Hair follicle dermal papilla cell (primary cell): ENCODE data around the gene CHRNB1. TPM values are rescaled to one million over a fixed set of nuclear protein-coding genes. Genes with fewer than 3 reads are reported as not detected.

Experiments used
- total RNA-seq: library from RNA; depleted of rRNA; stranded (reverse); fragments of >200 nt; gene quantifications from 2 replicates; pipeline ENCODE4 v1.2.3, GENCODE V29; 2012

The CHRNB1 gene
- total RNA-seq: 6.2 and 7.5 TPM in 2 replicates

GRCh38 chr17:7444682-7445618 lies at the start of gene CHRNB1:
TSS of gene CHRNB1 (plus strand) at chr17:7445061. CDS start at chr17:7445128, 67 bp downstream.

GRCh38 chr17:7403977-7404736 lies 40.7 kb upstream of the CHRNB1 start, which contains the start of gene TMEM256:
TSS of gene TMEM256 (minus strand) at chr17:7404097. CDS start at chr17:7404084, 13 bp downstream.

GRCh38 chr17:7407485-7408251 lies 37.2 kb upstream of the CHRNB1 start, which contains the start of gene NLGN2:
TSS of gene NLGN2 (plus strand) at chr17:7407845. CDS start at chr17:7408256, 411 bp downstream.

GRCh38 chr17:7419819-7420610 lies 24.8 kb upstream of the CHRNB1 start, which contains the start of gene SPEM1:
TSS of gene SPEM1 (plus strand) at chr17:7420324. CDS start at chr17:7420385, 61 bp downstream.

GRCh38 chr17:7425316-7425715 lies 19.5 kb upstream of the CHRNB1 start, which contains the start of gene SPEM2:
TSS of gene SPEM2 (plus strand) at chr17:7425616. CDS start at chr17:7425689, 73 bp downstream.

GRCh38 chr17:7428557-7428956 lies 16.3 kb upstream of the CHRNB1 start, which contains the start of gene SPEM3:
TSS of gene SPEM3 (plus strand) at chr17:7428857. CDS start at chr17:7428903, 46 bp downstream.

GRCh38 chr17:7439462-7440112 lies 5.3 kb upstream of the CHRNB1 start, which contains the start of gene FGF11:
TSS of gene FGF11 (plus strand) at chr17:7439512. CDS start at chr17:7439621, 109 bp downstream.

GRCh38 chr17:7479213-7480088 lies 34.6 kb downstream of the CHRNB1 start, which contains the start of gene ZBTB4:
TSS of gene ZBTB4 (minus strand) at chr17:7479631. CDS start at chr17:7466801, 12,830 bp downstream.

GRCh38 chr17:7481275-7481674 lies 36.4 kb downstream of the CHRNB1 start, which contains the start of gene SLC35G6:
TSS of gene SLC35G6 (plus strand) at chr17:7481446. CDS start at chr17:7481517, 71 bp downstream.

GRCh38 chr17:7484067-7484918 lies 39.4 kb downstream of the CHRNB1 start, which contains the start of gene POLR2A:
TSS of gene POLR2A (plus strand) at chr17:7484366.

Other genes starting within 250 kb of the CHRNB1 start
- 17.4 and 18.9 TPM in 2 replicates for gene DLG4, start 225.2 kb upstream of the CHRNB1 start, total RNA-seq
- gene ACADVL, start 225.1 kb upstream of the CHRNB1 start, total RNA-seq: 164 and 197 TPM in 2 replicates
- gene DVL2, start 210.5 kb upstream of the CHRNB1 start, total RNA-seq: 112 and 113 TPM in 2 replicates
- gene PHF23, start 205.6 kb upstream of the CHRNB1 start, total RNA-seq: 55.7 and 66.2 TPM in 2 replicates
- gene GABARAP, start 202.6 kb upstream of the CHRNB1 start, total RNA-seq: 173 and 278 TPM in 2 replicates
- gene CTDNEP1, start 193.3 kb upstream of the CHRNB1 start, total RNA-seq: 36.0 and 41.2 TPM in 2 replicates
- 34.9 and 40.7 TPM in 2 replicates for gene ELP5, start 192.8 kb upstream of the CHRNB1 start, total RNA-seq
- 0.24 and 1.8 TPM in 2 replicates for gene CLDN7, start 182.6 kb upstream of the CHRNB1 start, total RNA-seq
- gene SLC2A4, start 163.3 kb upstream of the CHRNB1 start, total RNA-seq: under 0.01 and 0.12 TPM in 2 replicates
- not detected in 2 replicates for gene YBX2, start 150.4 kb upstream of the CHRNB1 start, total RNA-seq
- gene EIF5A, start 137.4 kb upstream of the CHRNB1 start, total RNA-seq: 428 and 632 TPM in 2 replicates
- gene GPS2, start 129.7 kb upstream of the CHRNB1 start, total RNA-seq: 52.0 and 53.2 TPM in 2 replicates
- gene NEURL4, start 115.7 kb upstream of the CHRNB1 start, total RNA-seq: 16.2 TPM in 2 replicates
- 0.97 TPM in 1 of 2 replicates, not detected in the other for gene ACAP1, start 108.5 kb upstream of the CHRNB1 start, total RNA-seq
- 12.2 and 15.8 TPM in 2 replicates for gene KCTD11, start 92.9 kb upstream of the CHRNB1 start, total RNA-seq
- not detected in 2 replicates for gene TMEM95, start 89.9 kb upstream of the CHRNB1 start, total RNA-seq
- gene TNK1, start 64.0 kb upstream of the CHRNB1 start, total RNA-seq: 1.7 and 2.4 TPM in 2 replicates
- 26.6 and 29.9 TPM in 2 replicates for gene PLSCR3, start 50.5 kb upstream of the CHRNB1 start, total RNA-seq
- gene TMEM256, start 41.0 kb upstream of the CHRNB1 start, total RNA-seq: 39.9 and 61.1 TPM in 2 replicates
- 16.9 TPM in 2 replicates for gene NLGN2, start 37.2 kb upstream of the CHRNB1 start, total RNA-seq
- not detected in 2 replicates for gene SPEM1, start 24.7 kb upstream of the CHRNB1 start, total RNA-seq
- not detected in 2 replicates for gene SPEM2, start 19.4 kb upstream of the CHRNB1 start, total RNA-seq
- not detected in 2 replicates for gene SPEM3, start 16.2 kb upstream of the CHRNB1 start, total RNA-seq
- 2.3 and 4.5 TPM in 2 replicates for gene TMEM102, start 9.6 kb upstream of the CHRNB1 start, total RNA-seq
- gene FGF11, start 5.5 kb upstream of the CHRNB1 start, total RNA-seq: 0.97 and 1.8 TPM in 2 replicates
- gene ZBTB4, start 34.6 kb downstream of the CHRNB1 start, total RNA-seq: 54.8 TPM in 2 replicates
- gene SLC35G6, start 36.4 kb downstream of the CHRNB1 start, total RNA-seq: not detected in 2 replicates
- gene POLR2A, start 39.3 kb downstream of the CHRNB1 start, total RNA-seq: 98.0 and 120 TPM in 2 replicates
- 12.2 and 20.2 TPM in 2 replicates for gene TNFSF12, start 104.0 kb downstream of the CHRNB1 start, total RNA-seq
- 1.2 and 1.5 TPM in 2 replicates for gene TNFSF13, start 113.7 kb downstream of the CHRNB1 start, total RNA-seq
- gene SENP3, start 116.9 kb downstream of the CHRNB1 start, total RNA-seq: 66.4 and 68.7 TPM in 2 replicates
- gene CD68, start 134.6 kb downstream of the CHRNB1 start, total RNA-seq: 25.3 and 43.4 TPM in 2 replicates
- 63.1 and 88.3 TPM in 2 replicates for gene MPDU1, start 138.8 kb downstream of the CHRNB1 start, total RNA-seq
- gene SOX15, start 145.0 kb downstream of the CHRNB1 start, total RNA-seq: 0.12 and 0.49 TPM in 2 replicates
- gene FXR2, start 169.8 kb downstream of the CHRNB1 start, total RNA-seq: 49.2 and 51.1 TPM in 2 replicates
- gene SAT2, start 182.8 kb downstream of the CHRNB1 start, total RNA-seq: 29.0 and 39.6 TPM in 2 replicates
- gene SHBG, start 185.1 kb downstream of the CHRNB1 start, total RNA-seq: 0.36 TPM in 1 of 2 replicates, not detected in the other
- not detected in 2 replicates for gene ATP1B2, start 205.9 kb downstream of the CHRNB1 start, total RNA-seq
- 62.7 and 67.7 TPM in 2 replicates for gene TP53, start 242.4 kb downstream of the CHRNB1 start, total RNA-seq
- gene WRAP53, start 243.4 kb downstream of the CHRNB1 start, total RNA-seq: 2.8 and 3.8 TPM in 2 replicates